Uterus (tissue), 2 donors: Measurements from ENCODE around the gene GABARAP.

ENCODE experiments used
- POLR2A ChIP-seq, 2 donors: fragments of 450-650 bp; IDR thresholded peaks; one replicate each; pipeline ENCODE4 v1.6.1; 2016; ENCODE audit warnings: antibody characterized with exemption in 2 of 2, mild to moderate bottlenecking in 1 of 2, moderate library complexity in 1 of 2
- TF ChIP-seq, protein P1 (sequence below), 4 experiments: fragments of 200-600 bp in 2 of 4; fragments of 450-650 bp in 2 of 4; sonication (generic) in 2 of 4; IDR thresholded peaks; one replicate each; pipeline ENCODE4 v1.5.1; 2016 to 2019; ENCODE audit warnings: antibody characterized with exemption in 4 of 4, mild to moderate bottlenecking in 2 of 4, moderate library complexity in 1 of 4

GRCh38 chr17:7284911-7285310, 42.7 kb upstream of the GABARAP start:
- TF ChIP-seq, protein P1, sequence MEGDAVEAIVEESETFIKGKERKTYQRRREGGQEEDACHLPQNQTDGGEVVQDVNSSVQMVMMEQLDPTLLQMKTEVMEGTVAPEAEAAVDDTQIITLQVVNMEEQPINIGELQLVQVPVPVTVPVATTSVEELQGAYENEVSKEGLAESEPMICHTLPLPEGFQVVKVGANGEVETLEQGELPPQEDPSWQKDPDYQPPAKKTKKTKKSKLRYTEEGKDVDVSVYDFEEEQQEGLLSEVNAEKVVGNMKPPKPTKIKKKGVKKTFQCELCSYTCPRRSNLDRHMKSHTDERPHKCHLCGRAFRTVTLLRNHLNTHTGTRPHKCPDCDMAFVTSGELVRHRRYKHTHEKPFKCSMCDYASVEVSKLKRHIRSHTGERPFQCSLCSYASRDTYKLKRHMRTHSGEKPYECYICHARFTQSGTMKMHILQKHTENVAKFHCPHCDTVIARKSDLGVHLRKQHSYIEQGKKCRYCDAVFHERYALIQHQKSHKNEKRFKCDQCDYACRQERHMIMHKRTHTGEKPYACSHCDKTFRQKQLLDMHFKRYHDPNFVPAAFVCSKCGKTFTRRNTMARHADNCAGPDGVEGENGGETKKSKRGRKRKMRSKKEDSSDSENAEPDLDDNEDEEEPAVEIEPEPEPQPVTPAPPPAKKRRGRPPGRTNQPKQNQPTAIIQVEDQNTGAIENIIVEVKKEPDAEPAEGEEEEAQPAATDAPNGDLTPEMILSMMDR (IDR thresholded peaks at IDR 0.05): no peak
- no peak for TF ChIP-seq POLR2A (IDR thresholded peaks at IDR 0.05)
